Activated CD4-positive, alpha-beta T cell treated with anti-CD3 and anti-CD28 coated beads for 24 hours (primary cell): ENCODE results near the gene ENDOV.

Source experiments
- DNase-seq, 2 donors: peaks; one replicate each; pipeline ENCODE4 v3.0.0-alpha.2; 2020; ENCODE audit warnings: low read depth in 2 of 2

ENDOV gene

GRCh38 chr17:80468242-80468641, 53.3 kb downstream of the ENDOV start:
- no peak for DNase-seq

- DNase-seq: no peak
Observed at GRCh38 chr17:80468781-80469493, 54.0 kb downstream of the ENDOV start.

- no peak for DNase-seq
Observed at GRCh38 chr17:80469667-80470066, 54.7 kb downstream of the ENDOV start.

- no peak for DNase-seq
Observed at GRCh38 chr17:80470603-80471002, 55.6 kb downstream of the ENDOV start.

- DNase-seq: no peak
Observed at GRCh38 chr17:80471922-80472321, 57.0 kb downstream of the ENDOV start.

GRCh38 chr17:80472996-80473395, 58.0 kb downstream of the ENDOV start:
- DNase-seq: no peak

- no peak for DNase-seq
Observed at GRCh38 chr17:80473701-80474100, 58.7 kb downstream of the ENDOV start.

GRCh38 chr17:80474231-80474960, 59.4 kb downstream of the ENDOV start:
- no peak for DNase-seq

GRCh38 chr17:80474961-80475909, 60.3 kb downstream of the ENDOV start:
- DNase-seq: no peak

GRCh38 chr17:80475910-80476876, 61.2 kb downstream of the ENDOV start, which contains the start of gene NPTX1:
TSS of gene NPTX1 (minus strand) at chr17:80476607. CDS start at chr17:80476446, 161 bp downstream.
- no peak for DNase-seq

- DNase-seq: no peak
Observed at GRCh38 chr17:80476877-80477646, 62.1 kb downstream of the ENDOV start.

GRCh38 chr17:80477647-80478478, 62.9 kb downstream of the ENDOV start:
- no peak for DNase-seq

GRCh38 chr17:80478487-80479245, 63.7 kb downstream of the ENDOV start:
- no peak for DNase-seq

GRCh38 chr17:80479246-80479566, 64.2 kb downstream of the ENDOV start:
- DNase-seq: no peak

- DNase-seq: no peak
Observed at GRCh38 chr17:80480248-80480647, 65.3 kb downstream of the ENDOV start.

- no peak for DNase-seq
Observed at GRCh38 chr17:80481284-80482057, 66.5 kb downstream of the ENDOV start.

GRCh38 chr17:80482058-80482318, 67.0 kb downstream of the ENDOV start:
- DNase-seq: no peak
